ENCODE data around the gene C1QTNF5. TPM values are rescaled to one million over a fixed set of nuclear protein-coding genes. Genes with fewer than 3 reads are reported as not detected.

C1QTNF5 gene
- total RNA-seq, 1 donor from 2014 or later: not detected

GRCh38 chr11:119373921-119374631, 33.4 kb upstream of the C1QTNF5 start:
- intact Hi-C loops (cut with micrococcal nuclease): loop anchor here (1.0 kb wide), 1 partner anchor 18 kb away; no protein-coding TSS in a partner anchor

GRCh38 chr11:119373059-119373920, 32.6 kb upstream of the C1QTNF5 start:
- intact Hi-C loops (cut with micrococcal nuclease): no loop called here

GRCh38 chr11:119372260-119373058, 31.8 kb upstream of the C1QTNF5 start:
- intact Hi-C loops (cut with micrococcal nuclease): no loop called here

GRCh38 chr11:119371778-119372182, 31.1 kb upstream of the C1QTNF5 start:
- intact Hi-C loops (cut with micrococcal nuclease): no loop called here

- intact Hi-C loops (cut with micrococcal nuclease): no loop called here
These were observed 30.5 kb upstream of the C1QTNF5 start for GRCh38 chr11:119371067-119371601.

GRCh38 chr11:119370486-119371046, 29.9 kb upstream of the C1QTNF5 start:
- intact Hi-C loops (cut with micrococcal nuclease): no loop called here

- intact Hi-C loops (cut with micrococcal nuclease): no loop called here
These were observed 28.6 kb upstream of the C1QTNF5 start for GRCh38 chr11:119369132-119369925.

- intact Hi-C loops (cut with micrococcal nuclease): no loop called here
These were observed 27.7 kb upstream of the C1QTNF5 start for GRCh38 chr11:119368121-119369034.

- intact Hi-C loops (cut with micrococcal nuclease): no loop called here
These were observed 27.0 kb upstream of the C1QTNF5 start for GRCh38 chr11:119367661-119368120.

- intact Hi-C loops (cut with micrococcal nuclease): no loop called here
These were observed 26.3 kb upstream of the C1QTNF5 start for GRCh38 chr11:119366690-119367620.

- intact Hi-C loops (cut with micrococcal nuclease): no loop called here
These were observed 24.4 kb upstream of the C1QTNF5 start for GRCh38 chr11:119365071-119365591.

- intact Hi-C loops (cut with micrococcal nuclease): loop anchor here (1.0 kb wide), 2 partner anchors 8 to 17 kb away; partner anchors contain the start of gene USP2
These were observed 23.3 kb upstream of the C1QTNF5 start for GRCh38 chr11:119363851-119364590.

GRCh38 chr11:119363081-119363850, 22.6 kb upstream of the C1QTNF5 start:
- intact Hi-C loops (cut with micrococcal nuclease): no loop called here

GRCh38 chr11:119362741-119363080, 22.0 kb upstream of the C1QTNF5 start:
- intact Hi-C loops (cut with micrococcal nuclease): no loop called here

- intact Hi-C loops (cut with micrococcal nuclease): no loop called here
These were observed 21.4 kb upstream of the C1QTNF5 start for GRCh38 chr11:119361941-119362725.

All from T-helper 1 cell treated with Interleukin-12 subunit alpha and Interleukin-12 subunit beta and Interleukin-4 antibody, amounts not matched to agents 30 ng/mL and 1 ng/mL, for 36 hours (primary cell).